HepG2 (cell line): Measurements from ENCODE around the gene NUP62. TPM values are rescaled to one million over a fixed set of nuclear protein-coding genes. Genes with fewer than 3 reads are reported as not detected.

Experiments used
- ARID4A ChIP-seq: sonication (generic); formaldehyde crosslinking; IDR thresholded peaks from 2 replicates; pipeline ENCODE4 v1.5.0; 2020; ENCODE audit warnings: mild to moderate bottlenecking, missing genetic modification reagents, borderline replicate concordance
- CBFB ChIP-seq: sonication (generic); formaldehyde crosslinking; IDR thresholded peaks from 2 replicates; pipeline ENCODE4 v1.4.0; 2020; ENCODE audit warnings: missing genetic modification reagents
- ELF3 ChIP-seq: IDR thresholded peaks from 2 replicates; pipeline ENCODE4 v1.6.1; 2016; ENCODE audit warnings: missing genetic modification reagents, missing compliant biosample characterization
- GPN1 ChIP-seq: sonication (generic); formaldehyde crosslinking; IDR thresholded peaks from 2 replicates; pipeline ENCODE4 v1.5.1; 2020; ENCODE audit warnings: missing genetic modification reagents, borderline replicate concordance
- HES4 ChIP-seq: sonication (generic); formaldehyde crosslinking; IDR thresholded peaks from 2 replicates; pipeline ENCODE4 v1.9.0; 2021; ENCODE audit warnings: mild to moderate bottlenecking, missing genetic modification reagents, borderline replicate concordance
- MYPOP ChIP-seq: sonication (generic); formaldehyde crosslinking; IDR thresholded peaks from 2 replicates; pipeline ENCODE4 v1.8.1; 2023; ENCODE audit warnings: mild to moderate bottlenecking, moderate library complexity, missing genetic modification reagents
- NCOA1 ChIP-seq: sonication (generic); formaldehyde crosslinking; IDR thresholded peaks from 2 replicates; pipeline ENCODE4 v1.9.0; 2021; ENCODE audit warnings: missing genetic modification reagents
- NCOA5 ChIP-seq: sonication (generic); formaldehyde crosslinking; IDR thresholded peaks from 2 replicates; pipeline ENCODE4 v1.4.0; 2020; ENCODE audit warnings: missing genetic modification reagents
- NFYC ChIP-seq: IDR thresholded peaks from 2 replicates; pipeline ENCODE4 v1.6.1; 2016; ENCODE audit warnings: missing genetic modification reagents, missing compliant biosample characterization
- NR2C2 ChIP-seq: sonication (generic); formaldehyde crosslinking; IDR thresholded peaks from 2 replicates; pipeline ENCODE4 v1.4.0; 2020; ENCODE audit warnings: missing genetic modification reagents, mild to moderate bottlenecking, moderate library complexity, borderline replicate concordance
- PAF1 ChIP-seq: IDR thresholded peaks from 2 replicates; pipeline ENCODE4 v1.6.1; 2016; ENCODE audit warnings: missing genetic modification reagents, missing compliant biosample characterization
- PHF20 ChIP-seq: sonication (generic); formaldehyde crosslinking; IDR thresholded peaks from 2 replicates; pipeline ENCODE4 v1.5.0; 2020; ENCODE audit warnings: mild to moderate bottlenecking, missing genetic modification reagents
- SUZ12 ChIP-seq: fragments of 150-350 bp; IDR thresholded peaks from 2 replicates; pipeline ENCODE4 v1.6.1; 2014; ENCODE audit warnings: low read depth, low read length
- SYNCRIP ChIP-seq: fragments of 200-400 bp; formaldehyde crosslinking; IDR thresholded peaks from 2 replicates; pipeline ENCODE4 v1.6.1; 2018; ENCODE audit warnings: mild to moderate bottlenecking, low read depth, low read length; ENCODE audit not compliant: insufficient read depth
- TARDBP ChIP-seq: sonication (generic); formaldehyde crosslinking; IDR thresholded peaks from 2 replicates; pipeline ENCODE4 v1.8.0; 2022; ENCODE audit warnings: mild to moderate bottlenecking, missing genetic modification reagents
- WIZ ChIP-seq: sonication (generic); formaldehyde crosslinking; IDR thresholded peaks from 2 replicates; pipeline ENCODE4 v1.5.1; 2020; ENCODE audit warnings: mild to moderate bottlenecking, missing genetic modification reagents
- ZBTB20 ChIP-seq: sonication (generic); formaldehyde crosslinking; IDR thresholded peaks from 2 replicates; pipeline ENCODE4 v1.8.1; 2023; ENCODE audit warnings: missing genetic modification reagents, low read depth, mild to moderate bottlenecking, borderline replicate concordance
- ZBTB3 ChIP-seq: sonication (generic); formaldehyde crosslinking; IDR thresholded peaks from 2 replicates; pipeline ENCODE4 v1.4.0; 2020; ENCODE audit warnings: low read depth, mild to moderate bottlenecking, moderate library complexity, missing genetic modification reagents, borderline replicate concordance
- ZEB1 ChIP-seq: IDR thresholded peaks from 2 replicates; pipeline ENCODE4 v1.6.1; 2012; ENCODE audit warnings: mild to moderate bottlenecking, low read depth, inconsistent platforms; ENCODE audit not compliant: insufficient replicate concordance
- ZNF280B ChIP-seq: sonication (generic); formaldehyde crosslinking; IDR thresholded peaks from 2 replicates; pipeline ENCODE4 v1.5.0; 2020; ENCODE audit warnings: missing genetic modification reagents, mild to moderate bottlenecking, borderline replicate concordance
- ZNF326 ChIP-seq: sonication (generic); formaldehyde crosslinking; IDR thresholded peaks from 2 replicates; pipeline ENCODE4 v1.4.0; 2020; ENCODE audit warnings: missing genetic modification reagents, borderline replicate concordance
- ZNF468 ChIP-seq: sonication (generic); formaldehyde crosslinking; IDR thresholded peaks from 2 replicates; pipeline ENCODE4 v1.8.0; 2022; ENCODE audit warnings: mild to moderate bottlenecking, moderate library complexity, missing genetic modification reagents
- polyA plus RNA-seq, 8 experiments: library from polyadenylated mRNA; depleted of rRNA in 3 of 8; stranded (reverse) in 7 of 8; unstranded in 1 of 8; fragments of >200 nt; fragmentation: Illumina TruSeq in 4 of 8; extraction: Trizol in 4 of 8; gene quantifications; 2 replicates each; pipeline versions ENCODE4 v1.2.1 to v1.2.3, GENCODE V29; 2011 to 2016; ENCODE audit warnings: low read depth in 4 of 8, missing spikeins in 1 of 8, mixed read lengths in 1 of 8; ENCODE audit not compliant: insufficient read depth in 1 of 8
- total RNA-seq, 5 experiments: library from RNA; depleted of rRNA; stranded (reverse); fragments of >200 nt; fragmentation: Illumina TruSeq; extraction: Trizol; gene quantifications; 2 replicates each; pipeline ENCODE4 v1.2.3, GENCODE V29; 2016; ENCODE audit warnings: low read depth in 1 of 5
- TF ChIP-seq, protein P1 (sequence below): sonication (generic); formaldehyde crosslinking; IDR thresholded peaks from 2 replicates; pipeline ENCODE4 v1.4.0; 2020; ENCODE audit warnings: missing genetic modification reagents

Gene NUP62
- total and polyA plus RNA-seq, 2 of the 13 experiments (the other 11 are each of a cell fraction or from before 2014, with no cell fraction given), result 16.5 to 41.5 TPM

GRCh38 chr19:49877020-49877878 is 52.1 kb downstream of the NUP62 start, which contains the start of the genes AKT1S1 and TBC1D17 (continued):
- TF ChIP-seq MYPOP (CRISPR knock-in tag) (0 out of 2 replicates have a peak, but pooled peaks have one; percentile 46), ZEB1 (no peak), HES4 (0 out of 2 replicates have a peak, but pooled peaks have one; percentile 32), GPN1 (CRISPR knock-in tag) (no peak), PHF20 (peak; percentile 65), PAF1 (CRISPR knock-in tag) (no peak), NCOA1 (CRISPR knock-in tag) (no peak), ARID4A (CRISPR knock-in tag) (peak; percentile 69; the same call in 1 of the 2 replicates), WIZ (CRISPR knock-in tag) (no peak), TARDBP (CRISPR knock-in tag) (no peak), CBFB (CRISPR knock-in tag) (no peak; the same call in 1 of the 2 replicates), NR2C2 (CRISPR knock-in tag) (peak; percentile 80), SUZ12 (no peak), ZNF280B (CRISPR knock-in tag) (no peak), NFYC (CRISPR knock-in tag) (peak; percentile 19; the same call in 1 of the 2 replicates), NCOA5 (CRISPR knock-in tag) (no peak), ZNF468 (CRISPR knock-in tag) (no peak), SYNCRIP (no peak), ZNF326 (CRISPR knock-in tag) (no peak), ELF3 (CRISPR knock-in tag) (peak; percentile 66), ZBTB20 (CRISPR knock-in tag) (0 out of 2 replicates have a peak, but pooled peaks have one; percentile 9), ZBTB3 (0 out of 2 replicates have a peak, but pooled peaks have one; percentile 1)
- TF ChIP-seq, protein P1, sequence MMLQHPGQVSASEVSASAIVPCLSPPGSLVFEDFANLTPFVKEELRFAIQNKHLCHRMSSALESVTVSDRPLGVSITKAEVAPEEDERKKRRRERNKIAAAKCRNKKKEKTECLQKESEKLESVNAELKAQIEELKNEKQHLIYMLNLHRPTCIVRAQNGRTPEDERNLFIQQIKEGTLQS (CRISPR knock-in tag), result no peak
